HEK293 (cell line): ENCODE results near the gene KANSL1.

Source experiments
- BCL11B ChIP-seq: fragments of 450-650 bp; formaldehyde crosslinking; IDR thresholded peaks from 2 replicates; pipeline ENCODE4 v1.5.1; 2016; ENCODE audit warnings: low read depth, missing biosample characterization, missing genetic modification characterization
- GLIS1 ChIP-seq: fragments of 450-650 bp; formaldehyde crosslinking; IDR thresholded peaks from 2 replicates; pipeline ENCODE4 v1.5.1; 2016; ENCODE audit warnings: missing biosample characterization, missing genetic modification characterization
- HIC1 ChIP-seq: fragments of 450-650 bp; formaldehyde crosslinking; IDR thresholded peaks from 2 replicates; pipeline ENCODE4 v1.5.1; 2016; ENCODE audit warnings: missing biosample characterization, missing genetic modification characterization
- KLF1 ChIP-seq: fragments of 450-650 bp; formaldehyde crosslinking; IDR thresholded peaks from 2 replicates; pipeline ENCODE4 v1.5.1; 2016; ENCODE audit warnings: missing biosample characterization, missing genetic modification characterization
- KLF17 ChIP-seq: fragments of 450-650 bp; formaldehyde crosslinking; IDR thresholded peaks from 2 replicates; pipeline ENCODE4 v1.5.1; 2016; ENCODE audit warnings: missing biosample characterization, missing genetic modification characterization
- MEIS1 ChIP-seq: sonication (generic); formaldehyde crosslinking; IDR thresholded peaks from 2 replicates; pipeline ENCODE4 v1.8.1; 2022; ENCODE audit warnings: missing genetic modification reagents, mild to moderate bottlenecking, borderline replicate concordance
- MZF1 ChIP-seq: fragments of 450-650 bp; formaldehyde crosslinking; IDR thresholded peaks from 2 replicates; pipeline ENCODE4 v1.5.1; 2017; ENCODE audit warnings: missing biosample characterization, missing genetic modification characterization, borderline replicate concordance
- SETDB1 ChIP-seq: IDR thresholded peaks from one replicate; pipeline ENCODE4 v1.6.1; 2017; ENCODE audit warnings: mild to moderate bottlenecking, low read length, moderate library complexity, mixed read lengths; ENCODE audit not compliant: insufficient read length
- TSHZ1 ChIP-seq: fragments of 450-650 bp; formaldehyde crosslinking; IDR thresholded peaks from 2 replicates; pipeline ENCODE4 v1.5.1; 2016; ENCODE audit warnings: missing biosample characterization, missing genetic modification characterization, borderline replicate concordance
- YY2 ChIP-seq: fragments of 450-650 bp; formaldehyde crosslinking; IDR thresholded peaks from 2 replicates; pipeline ENCODE4 v1.5.1; 2016; ENCODE audit warnings: missing biosample characterization, missing genetic modification characterization
- ZBTB7A ChIP-seq: fragments of 450-650 bp; formaldehyde crosslinking; IDR thresholded peaks from 2 replicates; pipeline ENCODE4 v1.5.1; 2016; ENCODE audit warnings: low read depth, missing biosample characterization, missing genetic modification characterization
- ZFP41 ChIP-seq: fragments of 450-650 bp; formaldehyde crosslinking; IDR thresholded peaks from 2 replicates; pipeline ENCODE4 v1.5.1; 2016; ENCODE audit warnings: missing biosample characterization, missing genetic modification characterization, borderline replicate concordance
- ZIC2 ChIP-seq: fragments of 450-650 bp; formaldehyde crosslinking; IDR thresholded peaks from 2 replicates; pipeline ENCODE4 v1.5.1; 2016; ENCODE audit warnings: missing biosample characterization, missing genetic modification characterization
- ZNF155 ChIP-seq: fragments of 450-650 bp; formaldehyde crosslinking; IDR thresholded peaks from 2 replicates; pipeline ENCODE4 v1.5.1; 2016; ENCODE audit warnings: missing biosample characterization, missing genetic modification characterization
- ZNF211 ChIP-seq: fragments of 450-650 bp; formaldehyde crosslinking; IDR thresholded peaks from 2 replicates; pipeline ENCODE4 v1.5.1; 2016; ENCODE audit warnings: low read depth, missing biosample characterization, missing genetic modification characterization
- ZNF354C ChIP-seq: fragments of 450-650 bp; formaldehyde crosslinking; IDR thresholded peaks from 2 replicates; pipeline ENCODE4 v1.5.1; 2016; ENCODE audit warnings: missing biosample characterization, missing genetic modification characterization, low read depth, borderline replicate concordance
- ZNF501 ChIP-seq: fragments of 450-650 bp; formaldehyde crosslinking; IDR thresholded peaks from 2 replicates; pipeline ENCODE4 v1.5.1; 2016; ENCODE audit warnings: missing biosample characterization, missing genetic modification characterization
- ZNF585B ChIP-seq: fragments of 450-650 bp; formaldehyde crosslinking; IDR thresholded peaks from 2 replicates; pipeline ENCODE4 v1.5.1; 2016; ENCODE audit warnings: missing biosample characterization, missing genetic modification characterization
- ZNF623 ChIP-seq: fragments of 450-650 bp; formaldehyde crosslinking; IDR thresholded peaks from 2 replicates; pipeline ENCODE4 v1.5.1; 2016; ENCODE audit warnings: missing biosample characterization, missing genetic modification characterization
- ZNF660 ChIP-seq: fragments of 450-650 bp; IDR thresholded peaks from 2 replicates; pipeline ENCODE4 v1.5.1; 2018; ENCODE audit warnings: missing biosample characterization, mild to moderate bottlenecking, missing genetic modification characterization
- ZNF76 ChIP-seq: fragments of 450-650 bp; formaldehyde crosslinking; IDR thresholded peaks from 2 replicates; pipeline ENCODE4; 2016; ENCODE audit warnings: low read depth, missing biosample characterization, missing genetic modification characterization, borderline replicate concordance
- ZNF768 ChIP-seq: fragments of 450-650 bp; formaldehyde crosslinking; IDR thresholded peaks from 2 replicates; pipeline ENCODE4 v1.5.1; 2018; ENCODE audit warnings: missing biosample characterization, mild to moderate bottlenecking, missing genetic modification characterization
- ZNF776 ChIP-seq: fragments of 450-650 bp; formaldehyde crosslinking; IDR thresholded peaks from 2 replicates; pipeline ENCODE4 v1.5.0; 2017; ENCODE audit warnings: missing biosample characterization, missing genetic modification characterization, borderline replicate concordance
- ZNF837 ChIP-seq: fragments of 450-650 bp; formaldehyde crosslinking; IDR thresholded peaks from 2 replicates; pipeline ENCODE4 v1.5.1; 2016; ENCODE audit warnings: missing biosample characterization, missing genetic modification characterization
- ZSCAN23 ChIP-seq: fragments of 450-650 bp; formaldehyde crosslinking; IDR thresholded peaks from 2 replicates; pipeline ENCODE4 v1.5.1; 2016; ENCODE audit warnings: missing biosample characterization, missing genetic modification characterization
- TF ChIP-seq, protein P1 (sequence below): fragments of 450-650 bp; formaldehyde crosslinking; IDR thresholded peaks from 2 replicates; pipeline ENCODE4 v1.5.1; 2016; ENCODE audit warnings: missing biosample characterization, missing genetic modification characterization
- TF ChIP-seq, protein P2 (sequence below): fragments of 450-650 bp; formaldehyde crosslinking; IDR thresholded peaks from 2 replicates; pipeline ENCODE4 v1.5.1; 2016; ENCODE audit warnings: missing biosample characterization, missing genetic modification characterization
- TF ChIP-seq, protein P3 (sequence below): fragments of 450-650 bp; formaldehyde crosslinking; IDR thresholded peaks from 2 replicates; pipeline ENCODE4 v1.5.1; 2016; ENCODE audit warnings: missing biosample characterization, missing genetic modification characterization

KANSL1 gene

DNA sequence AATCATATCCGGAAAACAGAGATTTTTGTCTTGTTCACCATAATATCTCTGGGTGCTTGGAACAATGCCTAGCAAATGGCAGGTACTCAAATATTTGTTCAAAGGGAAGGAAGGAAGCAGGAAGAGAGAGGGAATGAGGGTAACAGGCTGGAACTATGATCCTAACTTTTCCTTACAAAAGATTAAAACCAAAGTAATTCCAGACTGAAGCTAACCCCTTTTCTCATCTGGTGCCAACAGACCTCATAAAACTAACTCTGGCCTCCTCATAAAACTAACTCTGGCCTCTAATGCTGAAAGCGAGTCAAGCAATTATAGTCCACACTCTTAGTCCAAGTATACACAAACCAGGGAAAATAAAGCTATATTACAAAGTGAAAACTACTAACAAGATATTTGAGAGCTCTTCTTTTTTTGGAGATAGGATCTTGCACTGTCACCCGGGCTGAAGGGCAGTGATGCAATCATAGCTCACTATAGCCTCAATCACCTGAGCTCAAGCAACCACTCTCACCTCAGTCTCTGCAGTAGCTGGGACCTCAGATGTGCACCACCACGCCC lies 84.6 kb downstream of the KANSL1 start (continued):
- TF ChIP-seq ZNF501, result peak; percentile 40; the same call in 1 of the 2 replicates
- no peak for TF ChIP-seq YY2 (tag by site-specific recombination)
- no peak for TF ChIP-seq ZNF660 (tag by site-specific recombination)
- TF ChIP-seq ZNF155, result no peak
- TF ChIP-seq ZSCAN23 (tag by site-specific recombination), result no peak
- TF ChIP-seq ZNF354C, result no peak
- TF ChIP-seq, protein P1, sequence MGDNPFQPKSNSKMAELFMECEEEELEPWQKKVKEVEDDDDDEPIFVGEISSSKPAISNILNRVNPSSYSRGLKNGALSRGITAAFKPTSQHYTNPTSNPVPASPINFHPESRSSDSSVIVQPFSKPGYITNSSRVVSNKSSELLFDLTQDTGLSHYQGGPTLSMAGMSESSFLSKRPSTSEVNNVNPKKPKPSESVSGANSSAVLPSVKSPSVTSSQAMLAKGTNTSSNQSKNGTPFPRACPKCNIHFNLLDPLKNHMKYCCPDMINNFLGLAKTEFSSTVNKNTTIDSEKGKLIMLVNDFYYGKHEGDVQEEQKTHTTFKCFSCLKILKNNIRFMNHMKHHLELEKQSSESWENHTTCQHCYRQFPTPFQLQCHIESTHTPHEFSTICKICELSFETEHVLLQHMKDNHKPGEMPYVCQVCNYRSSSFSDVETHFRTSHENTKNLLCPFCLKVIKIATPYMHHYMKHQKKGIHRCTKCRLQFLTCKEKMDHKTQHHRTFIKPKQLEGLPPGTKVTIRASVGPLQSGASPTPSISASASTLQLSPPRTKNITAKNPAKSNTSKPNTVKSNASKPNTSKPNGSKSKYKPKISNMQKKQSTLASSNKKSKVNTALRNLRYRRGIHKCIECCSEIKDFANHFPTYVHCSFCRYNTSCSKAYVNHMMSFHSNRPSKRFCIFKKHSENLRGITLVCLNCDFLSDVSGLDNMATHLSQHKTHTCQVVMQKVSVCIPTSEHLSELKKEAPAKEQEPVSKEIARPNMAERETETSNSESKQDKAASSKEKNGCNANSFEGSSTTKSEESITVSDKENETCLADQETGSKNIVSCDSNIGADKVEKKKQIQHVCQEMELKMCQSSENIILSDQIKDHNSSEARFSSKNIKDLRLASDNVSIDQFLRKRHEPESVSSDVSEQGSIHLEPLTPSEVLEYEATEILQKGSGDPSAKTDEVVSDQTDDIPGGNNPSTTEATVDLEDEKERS (tag by site-specific recombination), result no peak
- TF ChIP-seq ZNF211, result no peak
- TF ChIP-seq SETDB1, result no peak
- TF ChIP-seq, protein P2, sequence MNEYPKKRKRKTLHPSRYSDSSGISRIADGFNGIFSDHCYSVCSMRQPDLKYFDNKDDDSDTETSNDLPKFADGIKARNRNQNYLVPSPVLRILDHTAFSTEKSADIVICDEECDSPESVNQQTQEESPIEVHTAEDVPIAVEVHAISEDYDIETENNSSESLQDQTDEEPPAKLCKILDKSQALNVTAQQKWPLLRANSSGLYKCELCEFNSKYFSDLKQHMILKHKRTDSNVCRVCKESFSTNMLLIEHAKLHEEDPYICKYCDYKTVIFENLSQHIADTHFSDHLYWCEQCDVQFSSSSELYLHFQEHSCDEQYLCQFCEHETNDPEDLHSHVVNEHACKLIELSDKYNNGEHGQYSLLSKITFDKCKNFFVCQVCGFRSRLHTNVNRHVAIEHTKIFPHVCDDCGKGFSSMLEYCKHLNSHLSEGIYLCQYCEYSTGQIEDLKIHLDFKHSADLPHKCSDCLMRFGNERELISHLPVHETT (tag by site-specific recombination), result no peak
- no peak for TF ChIP-seq ZFP41
- no peak for TF ChIP-seq MEIS1
- no peak for TF ChIP-seq KLF1 (tag by site-specific recombination)
- TF ChIP-seq ZBTB7A, result no peak
- TF ChIP-seq ZNF768 (tag by site-specific recombination), result no peak
- TF ChIP-seq KLF17 (tag by site-specific recombination), result no peak
- 0 out of 2 replicates have a peak, but pooled peaks have one; percentile 44 for TF ChIP-seq TSHZ1
- no peak for TF ChIP-seq ZNF837 (tag by site-specific recombination)
- TF ChIP-seq BCL11B (tag by site-specific recombination), result no peak
- TF ChIP-seq ZIC2 (tag by site-specific recombination), result no peak
- TF ChIP-seq, protein P3, sequence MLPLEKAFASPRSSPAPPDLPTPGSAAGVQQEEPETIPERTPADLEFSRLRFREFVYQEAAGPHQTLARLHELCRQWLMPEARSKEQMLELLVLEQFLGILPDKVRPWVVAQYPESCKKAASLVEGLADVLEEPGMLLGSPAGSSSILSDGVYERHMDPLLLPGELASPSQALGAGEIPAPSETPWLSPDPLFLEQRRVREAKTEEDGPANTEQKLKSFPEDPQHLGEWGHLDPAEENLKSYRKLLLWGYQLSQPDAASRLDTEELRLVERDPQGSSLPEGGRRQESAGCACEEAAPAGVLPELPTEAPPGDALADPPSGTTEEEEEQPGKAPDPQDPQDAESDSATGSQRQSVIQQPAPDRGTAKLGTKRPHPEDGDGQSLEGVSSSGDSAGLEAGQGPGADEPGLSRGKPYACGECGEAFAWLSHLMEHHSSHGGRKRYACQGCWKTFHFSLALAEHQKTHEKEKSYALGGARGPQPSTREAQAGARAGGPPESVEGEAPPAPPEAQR (tag by site-specific recombination), result no peak
- TF ChIP-seq ZNF623 (tag by site-specific recombination), result no peak
- no peak for TF ChIP-seq ZNF76 (tag by site-specific recombination)
- peak; percentile 26; the same call in 1 of the 2 replicates for TF ChIP-seq MZF1
- TF ChIP-seq HIC1 (tag by site-specific recombination), result no peak
- no peak for TF ChIP-seq GLIS1
- no peak for TF ChIP-seq ZNF776 (tag by site-specific recombination)
- TF ChIP-seq ZNF585B (tag by site-specific recombination), result no peak
